Sigmoid colon (tissue), 4 donors: ENCODE measurements around the gene GRID2.

Source experiments
- EP300 ChIP-seq, 4 donors: sonication (generic); formaldehyde crosslinking; IDR thresholded peaks; one replicate each; pipeline ENCODE4 v1.6.1; 2017; ENCODE audit warnings: antibody characterized with exemption in 4 of 4
- POLR2A ChIP-seq, 2 donors: fragments of 450-650 bp; IDR thresholded peaks; one replicate each; pipeline ENCODE4 v1.6.1; 2016; ENCODE audit warnings: antibody characterized with exemption in 2 of 2, mild to moderate bottlenecking in 2 of 2, moderate library complexity in 2 of 2
- POLR2AphosphoS5 ChIP-seq, 4 donors: sonication (generic); formaldehyde crosslinking; IDR thresholded peaks; one replicate each; pipeline ENCODE4 v1.6.1; 2017; ENCODE audit warnings: antibody characterized with exemption in 4 of 4
- TF ChIP-seq, protein P1 (sequence below), 4 experiments: fragments of 450-650 bp in 3 of 4; fragments of 200-600 bp in 1 of 4; IDR thresholded peaks; one replicate each; pipeline ENCODE4 v1.5.1; 2016 to 2019; ENCODE audit warnings: antibody characterized with exemption in 4 of 4, mild to moderate bottlenecking in 3 of 4, moderate library complexity in 2 of 4

GRCh38 chr4:93502991-93503390, 1199.2 kb downstream of the GRID2 start:
- TF ChIP-seq, protein P1, sequence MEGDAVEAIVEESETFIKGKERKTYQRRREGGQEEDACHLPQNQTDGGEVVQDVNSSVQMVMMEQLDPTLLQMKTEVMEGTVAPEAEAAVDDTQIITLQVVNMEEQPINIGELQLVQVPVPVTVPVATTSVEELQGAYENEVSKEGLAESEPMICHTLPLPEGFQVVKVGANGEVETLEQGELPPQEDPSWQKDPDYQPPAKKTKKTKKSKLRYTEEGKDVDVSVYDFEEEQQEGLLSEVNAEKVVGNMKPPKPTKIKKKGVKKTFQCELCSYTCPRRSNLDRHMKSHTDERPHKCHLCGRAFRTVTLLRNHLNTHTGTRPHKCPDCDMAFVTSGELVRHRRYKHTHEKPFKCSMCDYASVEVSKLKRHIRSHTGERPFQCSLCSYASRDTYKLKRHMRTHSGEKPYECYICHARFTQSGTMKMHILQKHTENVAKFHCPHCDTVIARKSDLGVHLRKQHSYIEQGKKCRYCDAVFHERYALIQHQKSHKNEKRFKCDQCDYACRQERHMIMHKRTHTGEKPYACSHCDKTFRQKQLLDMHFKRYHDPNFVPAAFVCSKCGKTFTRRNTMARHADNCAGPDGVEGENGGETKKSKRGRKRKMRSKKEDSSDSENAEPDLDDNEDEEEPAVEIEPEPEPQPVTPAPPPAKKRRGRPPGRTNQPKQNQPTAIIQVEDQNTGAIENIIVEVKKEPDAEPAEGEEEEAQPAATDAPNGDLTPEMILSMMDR (IDR thresholded peaks at IDR 0.05), result no peak
- no peak for TF ChIP-seq EP300 (IDR thresholded peaks at IDR 0.05)
- TF ChIP-seq POLR2A (IDR thresholded peaks at IDR 0.05), result no peak
- TF ChIP-seq POLR2AphosphoS5 (IDR thresholded peaks at IDR 0.05), result no peak
